ENCODE results near the gene FOXL2. TPM values are rescaled to one million over a fixed set of nuclear protein-coding genes. Genes with fewer than 3 reads are reported as not detected.

The FOXL2 gene
- total and polyA plus RNA-seq, 9 of the 15 experiments (the other 6 are each of a cell fraction or from before 2014, with no cell fraction given) = 0.27 to 22.1 (median 3.2) TPM

- TF ChIP-seq JUN (IDR thresholded peaks at IDR 0.05; ENCODE audit: borderline replicate concordance, low read depth, low read length) (peak; percentile 23; the same call in 1 of the 2 replicates), JUN (CRISPR knock-in tag; IDR thresholded peaks at IDR 0.05; ENCODE audit: borderline replicate concordance) (no peak), ZBTB17 (CRISPR knock-in tag; IDR thresholded peaks at IDR 0.05) (peak; percentile 18; the same call in 1 of the 2 replicates), ZBTB7A (IDR thresholded peaks at IDR 0.05; ENCODE audit: borderline replicate concordance, control insufficient read depth, low read depth, low read length) (peak; percentile 98), GTF2E2 (tag; IDR thresholded peaks at IDR 0.05) (peak; percentile 81), ARID1B (IDR thresholded peaks at IDR 0.05) (peak; percentile 33; the same call in 1 of the 2 replicates), ZFX (CRISPR knock-in tag; IDR thresholded peaks at IDR 0.05) (peak; percentile 89), ZFP30 (CRISPR knock-in tag; IDR thresholded peaks at IDR 0.05; ENCODE audit: borderline replicate concordance) (no peak), RB1 (IDR thresholded peaks at IDR 0.05; ENCODE audit: low read depth) (peak; percentile 95), GABPA (tag; conservative IDR thresholded peaks at IDR 0.05; ENCODE audit: low read depth) (peak; percentile 71), ESRRB (CRISPR knock-in tag; IDR thresholded peaks at IDR 0.05; ENCODE audit: borderline replicate concordance) (no peak), RBM22 (IDR thresholded peaks at IDR 0.05; ENCODE audit: low read depth, low read length, poor library complexity, severe bottlenecking) (peak; percentile 48)
- TF ChIP-seq, protein P1, sequence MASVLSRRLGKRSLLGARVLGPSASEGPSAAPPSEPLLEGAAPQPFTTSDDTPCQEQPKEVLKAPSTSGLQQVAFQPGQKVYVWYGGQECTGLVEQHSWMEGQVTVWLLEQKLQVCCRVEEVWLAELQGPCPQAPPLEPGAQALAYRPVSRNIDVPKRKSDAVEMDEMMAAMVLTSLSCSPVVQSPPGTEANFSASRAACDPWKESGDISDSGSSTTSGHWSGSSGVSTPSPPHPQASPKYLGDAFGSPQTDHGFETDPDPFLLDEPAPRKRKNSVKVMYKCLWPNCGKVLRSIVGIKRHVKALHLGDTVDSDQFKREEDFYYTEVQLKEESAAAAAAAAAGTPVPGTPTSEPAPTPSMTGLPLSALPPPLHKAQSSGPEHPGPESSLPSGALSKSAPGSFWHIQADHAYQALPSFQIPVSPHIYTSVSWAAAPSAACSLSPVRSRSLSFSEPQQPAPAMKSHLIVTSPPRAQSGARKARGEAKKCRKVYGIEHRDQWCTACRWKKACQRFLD (CRISPR knock-in tag; IDR thresholded peaks at IDR 0.05) = peak; percentile 45
- TF ChIP-seq, protein P2, sequence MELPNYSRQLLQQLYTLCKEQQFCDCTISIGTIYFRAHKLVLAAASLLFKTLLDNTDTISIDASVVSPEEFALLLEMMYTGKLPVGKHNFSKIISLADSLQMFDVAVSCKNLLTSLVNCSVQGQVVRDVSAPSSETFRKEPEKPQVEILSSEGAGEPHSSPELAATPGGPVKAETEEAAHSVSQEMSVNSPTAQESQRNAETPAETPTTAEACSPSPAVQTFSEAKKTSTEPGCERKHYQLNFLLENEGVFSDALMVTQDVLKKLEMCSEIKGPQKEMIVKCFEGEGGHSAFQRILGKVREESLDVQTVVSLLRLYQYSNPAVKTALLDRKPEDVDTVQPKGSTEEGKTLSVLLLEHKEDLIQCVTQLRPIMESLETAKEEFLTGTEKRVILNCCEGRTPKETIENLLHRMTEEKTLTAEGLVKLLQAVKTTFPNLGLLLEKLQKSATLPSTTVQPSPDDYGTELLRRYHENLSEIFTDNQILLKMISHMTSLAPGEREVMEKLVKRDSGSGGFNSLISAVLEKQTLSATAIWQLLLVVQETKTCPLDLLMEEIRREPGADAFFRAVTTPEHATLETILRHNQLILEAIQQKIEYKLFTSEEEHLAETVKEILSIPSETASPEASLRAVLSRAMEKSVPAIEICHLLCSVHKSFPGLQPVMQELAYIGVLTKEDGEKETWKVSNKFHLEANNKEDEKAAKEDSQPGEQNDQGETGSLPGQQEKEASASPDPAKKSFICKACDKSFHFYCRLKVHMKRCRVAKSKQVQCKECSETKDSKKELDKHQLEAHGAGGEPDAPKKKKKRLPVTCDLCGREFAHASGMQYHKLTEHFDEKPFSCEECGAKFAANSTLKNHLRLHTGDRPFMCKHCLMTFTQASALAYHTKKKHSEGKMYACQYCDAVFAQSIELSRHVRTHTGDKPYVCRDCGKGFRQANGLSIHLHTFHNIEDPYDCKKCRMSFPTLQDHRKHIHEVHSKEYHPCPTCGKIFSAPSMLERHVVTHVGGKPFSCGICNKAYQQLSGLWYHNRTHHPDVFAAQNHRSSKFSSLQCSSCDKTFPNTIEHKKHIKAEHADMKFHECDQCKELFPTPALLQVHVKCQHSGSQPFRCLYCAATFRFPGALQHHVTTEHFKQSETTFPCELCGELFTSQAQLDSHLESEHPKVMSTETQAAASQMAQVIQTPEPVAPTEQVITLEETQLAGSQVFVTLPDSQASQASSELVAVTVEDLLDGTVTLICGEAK (IDR thresholded peaks at IDR 0.05) = peak; percentile 51; the same call in 1 of the 2 replicates
- TF ChIP-seq, protein P2 (CRISPR knock-in tag; IDR thresholded peaks at IDR 0.05) = no peak
These were observed 31.1 kb downstream of the FOXL2 start (continued) for GRCh38 chr3:138915503-138916498.
